IgD-negative memory B cell (primary cell): ENCODE data around the gene PRXL2B. TPM values are rescaled to one million over a fixed set of nuclear protein-coding genes. Genes with fewer than 3 reads are reported as not detected.
"Not testable (repeated sequence)": the region's sequence is repeated elsewhere in the genome, so short reads cannot be mapped to it uniquely, and the experiment has no call there.

Experiments
- H3K27ac Mint-ChIP-seq, 3 donors: one replicate each; pipeline ENCODE4 v1.8.0; 2020 to 2022; ENCODE audit warnings: mild to moderate bottlenecking in 3 of 3, mixed read lengths in 3 of 3, moderate library complexity in 1 of 3
- H3K27me3 Mint-ChIP-seq: one replicate; pipeline ENCODE4 v1.8.0; 2021; ENCODE audit warnings: mixed read lengths
- H3K36me3 Mint-ChIP-seq: one replicate; pipeline ENCODE4 v1.8.0; 2020; ENCODE audit warnings: mild to moderate bottlenecking, mixed read lengths
- H3K4me1 Mint-ChIP-seq, 3 donors: one replicate each; pipeline ENCODE4 v1.8.0; 2020 to 2022; ENCODE audit warnings: mixed read lengths in 3 of 3, mild to moderate bottlenecking in 1 of 3
- H3K4me3 Mint-ChIP-seq, 4 donors: one replicate each; pipeline ENCODE4 v1.8.0; 2020 to 2022; ENCODE audit warnings: mild to moderate bottlenecking in 4 of 4, mixed read lengths in 4 of 4, moderate library complexity in 3 of 4
- H3K9me3 Mint-ChIP-seq, 3 donors: one replicate each; pipeline ENCODE4 v1.8.0; 2020 to 2021; ENCODE audit warnings: mixed read lengths in 3 of 3, mild to moderate bottlenecking in 1 of 3
- polyA plus RNA-seq: library from polyadenylated mRNA; unstranded; fragments of 300-500 nt; fragmentation: Illumina TruSeq; gene quantifications from one replicate; pipeline ENCODE4 v1.2.3, GENCODE V29; 2021

PRXL2B gene
- polyA plus RNA-seq, 1 donor from 2014 or later = 20.3 TPM

DNA sequence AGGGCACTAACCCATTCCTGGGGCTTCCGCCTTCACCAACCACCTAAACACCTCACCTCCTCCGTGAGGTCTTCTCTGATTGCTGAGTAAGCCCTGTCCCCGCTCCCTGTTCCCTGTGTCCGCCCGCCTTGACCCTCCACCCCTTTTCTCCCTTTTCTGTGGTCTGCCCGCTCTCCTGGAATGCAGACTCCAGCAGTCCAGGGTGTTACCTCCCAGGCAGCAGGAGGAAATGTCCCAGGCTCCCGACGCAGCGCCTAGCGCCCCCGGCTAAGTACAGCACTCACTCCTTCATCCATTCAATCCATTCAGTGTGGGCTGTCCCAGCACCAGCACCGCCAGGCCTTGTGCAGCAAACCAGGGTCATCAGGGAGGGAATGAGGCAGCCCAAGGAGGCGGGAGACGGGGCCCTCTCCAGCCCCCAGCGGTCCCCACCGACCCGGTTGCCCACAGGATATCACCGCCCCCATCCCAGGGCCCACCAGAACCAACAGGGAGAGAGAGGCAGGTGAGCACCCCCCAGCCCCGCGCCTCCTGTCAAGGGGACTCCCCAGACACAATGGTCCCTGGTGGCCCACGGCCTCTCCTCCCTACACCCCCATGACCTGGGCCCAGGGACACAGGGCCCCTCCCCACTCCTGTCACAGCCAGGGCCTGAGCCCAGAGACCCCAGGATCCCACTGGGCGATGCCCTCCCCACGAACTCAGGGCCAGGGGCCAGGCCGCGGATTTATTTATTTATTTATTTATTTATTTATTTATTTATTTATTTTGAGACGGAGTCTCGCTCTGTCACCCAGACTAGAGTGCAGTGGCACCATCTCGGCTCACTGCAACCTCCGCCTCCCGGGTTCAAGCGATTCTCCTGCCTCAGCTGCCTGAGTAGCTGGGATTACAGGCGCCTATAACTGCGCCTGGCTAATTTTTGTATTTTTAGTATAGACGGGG is 20.2 kb upstream of the PRXL2B start:
- peaks cover 1% of the 10 kb centered on the region for H3K36me3 Mint-ChIP-seq
- peaks cover 0 to 3% (median 0%) of the 10 kb centered on the region in 3 donors for H3K4me1 Mint-ChIP-seq
- H3K4me3 Mint-ChIP-seq = no peak overlapping the region
- H3K9me3 Mint-ChIP-seq = no peaks in the 10 kb centered on the region
- H3K27ac Mint-ChIP-seq = peak overlapping the region in 1 of 3 donors; percentile 53
- no peaks in the 10 kb centered on the region for H3K27me3 Mint-ChIP-seq

DNA sequence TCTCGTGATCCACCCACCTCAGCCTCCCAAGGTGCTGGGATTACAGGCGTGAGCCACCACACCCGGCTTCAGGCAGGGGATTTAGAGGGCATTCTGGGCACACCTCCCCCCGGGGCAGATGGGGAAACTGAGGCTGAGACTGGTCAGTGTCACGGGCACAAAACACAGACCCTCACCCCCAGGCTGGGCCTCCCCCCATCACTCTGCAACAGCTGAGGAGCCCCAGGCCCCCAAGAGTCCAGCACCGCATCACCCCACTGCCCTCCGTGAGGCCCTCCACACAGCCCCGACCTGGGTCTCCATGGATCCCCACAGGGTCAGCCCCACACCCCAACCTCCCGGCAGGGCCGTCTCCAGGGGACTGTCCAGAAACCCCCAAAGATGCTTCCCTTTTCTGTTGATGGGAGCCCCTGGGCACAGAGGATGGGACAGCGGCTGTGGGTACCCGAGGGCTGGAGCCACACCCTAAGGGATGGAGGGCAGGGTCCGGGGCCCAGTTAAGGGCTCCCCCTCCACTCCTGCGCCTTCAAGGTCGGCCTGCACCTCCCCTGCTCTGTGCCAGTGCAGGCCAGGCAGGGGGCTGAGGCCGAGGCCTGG is 19.4 kb upstream of the PRXL2B start:
- no peaks in the 10 kb centered on the region for H3K9me3 Mint-ChIP-seq
- H3K36me3 Mint-ChIP-seq = peaks cover 1% of the 10 kb centered on the region
- H3K4me3 Mint-ChIP-seq = no peak overlapping the region
- no peaks in the 10 kb centered on the region for H3K27me3 Mint-ChIP-seq
- H3K27ac Mint-ChIP-seq = no peak overlapping the region
- no peaks in the 10 kb centered on the region for H3K4me1 Mint-ChIP-seq

DNA sequence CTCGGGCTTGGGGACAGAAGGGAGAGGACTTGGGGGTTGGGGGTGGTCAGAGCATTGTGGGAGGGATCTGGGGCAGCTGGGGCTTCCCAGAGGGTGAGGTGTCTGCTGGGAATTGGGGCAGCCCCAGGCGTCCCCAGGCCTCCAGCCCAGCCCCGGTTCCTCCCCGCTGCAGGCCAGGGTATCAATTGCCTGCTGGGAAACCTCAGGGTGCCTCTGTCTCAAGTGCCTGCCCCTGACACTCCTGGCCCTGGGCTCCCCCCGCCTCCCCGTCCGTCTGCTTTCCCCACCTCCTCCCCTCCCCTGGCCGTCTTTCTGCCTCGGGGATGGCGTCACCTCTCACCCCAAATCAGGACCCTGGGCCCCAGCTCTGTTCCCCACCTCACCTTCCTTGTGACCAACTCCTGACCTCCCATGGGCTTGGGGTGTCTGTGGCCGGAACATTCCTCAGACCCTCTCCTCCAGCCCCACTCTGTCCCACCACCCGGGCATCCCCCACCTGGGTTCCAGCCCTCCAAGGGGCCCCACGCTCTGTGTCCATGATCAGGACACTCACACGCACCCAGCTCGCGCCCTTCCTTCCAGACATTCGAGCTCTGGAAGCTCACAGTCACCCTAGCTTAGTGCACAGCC is 18.3 kb upstream of the PRXL2B start:
- H3K36me3 Mint-ChIP-seq, H3K27me3 Mint-ChIP-seq, H3K9me3 Mint-ChIP-seq, H3K4me1 Mint-ChIP-seq, H3K27ac Mint-ChIP-seq, H3K4me3 Mint-ChIP-seq: not testable (repeated sequence)

DNA sequence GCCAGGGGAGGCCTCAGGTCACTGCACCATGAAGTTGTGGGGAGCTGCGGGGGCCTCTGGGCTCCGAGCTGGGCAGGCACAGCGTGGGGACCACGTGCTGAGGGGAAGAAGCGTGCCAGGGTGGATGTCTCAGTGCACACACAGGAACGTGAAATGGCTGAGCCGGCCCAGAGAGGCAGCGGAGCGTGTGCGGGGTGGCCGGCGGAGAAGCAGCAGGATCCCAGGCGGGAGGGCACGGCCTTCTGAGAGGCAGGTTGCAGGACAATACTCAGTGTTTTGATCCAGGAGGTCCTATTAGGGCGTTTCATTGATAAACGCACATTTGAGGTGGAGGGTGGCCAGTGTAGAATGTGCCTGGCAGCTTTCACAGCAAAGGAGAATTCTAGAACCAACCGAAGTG is 17.5 kb upstream of the PRXL2B start:
- Mint-ChIP-seq H3K4me3 (peak overlapping the region in 1 of 4 donors; percentile 63), H3K27ac (peak overlapping the region in 1 of 3 donors; percentile 50), H3K9me3 (peaks cover 5 to 9% (median 6%) of the 10 kb centered on the region in 3 donors), H3K36me3 (no peaks in the 10 kb centered on the region), H3K4me1 (peaks cover 9 to 11% (median 10%) of the 10 kb centered on the region in 3 donors), H3K27me3 (no peaks in the 10 kb centered on the region)

DNA sequence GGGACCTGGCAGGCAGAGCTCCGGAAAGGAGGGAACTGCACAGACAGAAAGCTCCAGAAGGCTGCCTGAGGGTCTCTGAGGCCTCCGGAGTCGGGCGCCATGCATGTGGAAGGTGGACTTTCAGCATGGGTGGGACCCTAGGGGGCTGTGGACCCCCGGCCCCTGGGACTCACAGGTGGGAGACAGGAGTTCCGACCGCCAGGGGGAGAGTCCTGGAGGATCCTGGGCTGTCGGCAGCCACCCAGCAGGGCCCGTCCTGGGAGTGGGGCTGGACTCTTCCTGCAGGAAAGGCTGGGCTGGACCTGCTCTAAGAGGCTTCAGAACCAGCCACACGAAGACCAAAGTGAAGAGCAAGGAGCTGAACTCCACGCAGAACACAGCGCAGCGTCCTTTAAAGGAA is 16.9 kb upstream of the PRXL2B start:
- not testable (repeated sequence) for H3K27ac Mint-ChIP-seq, H3K27me3 Mint-ChIP-seq, H3K36me3 Mint-ChIP-seq, H3K9me3 Mint-ChIP-seq, H3K4me3 Mint-ChIP-seq
- peaks cover 13% of the 10 kb centered on the region in 3 donors for H3K4me1 Mint-ChIP-seq

DNA sequence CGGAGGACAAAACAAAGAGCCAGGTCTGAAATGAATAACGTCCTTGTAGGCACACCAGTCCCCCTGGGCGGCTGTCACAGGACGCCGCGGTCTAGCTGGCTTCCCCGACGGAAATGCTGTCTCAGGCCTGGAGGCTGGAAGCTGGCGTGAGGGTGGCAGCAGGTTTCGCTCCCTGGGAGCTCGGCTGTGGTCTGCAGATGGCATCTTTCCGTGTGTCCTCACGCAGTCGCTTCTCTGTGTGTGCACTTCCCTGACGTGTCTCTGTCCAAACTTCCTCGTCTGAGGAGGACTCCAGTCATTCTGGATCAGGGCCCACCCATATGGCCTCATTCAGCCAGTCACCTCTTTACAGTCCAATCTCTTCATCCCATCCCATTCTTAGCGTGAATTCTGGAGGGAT is 16.2 kb upstream of the PRXL2B start:
- no peak overlapping the region for H3K4me3 Mint-ChIP-seq
- H3K27ac Mint-ChIP-seq = no peak overlapping the region
- no peaks in the 10 kb centered on the region for H3K27me3 Mint-ChIP-seq
- peaks cover 5 to 9% (median 6%) of the 10 kb centered on the region in 3 donors for H3K9me3 Mint-ChIP-seq
- peaks cover 13% of the 10 kb centered on the region in 3 donors for H3K4me1 Mint-ChIP-seq
- no peaks in the 10 kb centered on the region for H3K36me3 Mint-ChIP-seq

DNA sequence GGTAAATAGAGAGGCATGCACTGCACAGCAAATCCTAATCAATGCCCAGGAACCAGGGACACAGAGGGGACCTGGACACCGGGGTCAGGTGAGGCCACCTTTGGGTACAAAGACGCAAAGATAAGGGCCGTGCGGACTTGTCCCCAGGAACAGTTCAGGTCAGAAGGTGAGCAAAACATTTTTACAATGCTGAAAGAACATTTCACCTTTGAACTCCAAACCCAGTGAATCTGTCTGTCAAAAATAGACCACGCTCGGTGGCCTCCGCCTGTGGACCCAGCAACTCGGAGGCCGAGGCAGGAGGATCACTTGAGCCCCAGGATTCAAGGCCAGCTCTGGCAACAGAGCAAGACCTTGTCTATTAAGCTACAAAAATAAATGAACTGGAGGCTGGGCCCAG is 15.2 kb upstream of the PRXL2B start:
- no peaks in the 10 kb centered on the region for H3K36me3 Mint-ChIP-seq
- H3K4me3 Mint-ChIP-seq = no peak overlapping the region
- H3K27me3 Mint-ChIP-seq = no peaks in the 10 kb centered on the region
- peaks cover 18 to 21% (median 19%) of the 10 kb centered on the region in 3 donors for H3K4me1 Mint-ChIP-seq
- no peak overlapping the region for H3K27ac Mint-ChIP-seq
- H3K9me3 Mint-ChIP-seq = peaks cover 5 to 9% (median 6%) of the 10 kb centered on the region in 3 donors

DNA sequence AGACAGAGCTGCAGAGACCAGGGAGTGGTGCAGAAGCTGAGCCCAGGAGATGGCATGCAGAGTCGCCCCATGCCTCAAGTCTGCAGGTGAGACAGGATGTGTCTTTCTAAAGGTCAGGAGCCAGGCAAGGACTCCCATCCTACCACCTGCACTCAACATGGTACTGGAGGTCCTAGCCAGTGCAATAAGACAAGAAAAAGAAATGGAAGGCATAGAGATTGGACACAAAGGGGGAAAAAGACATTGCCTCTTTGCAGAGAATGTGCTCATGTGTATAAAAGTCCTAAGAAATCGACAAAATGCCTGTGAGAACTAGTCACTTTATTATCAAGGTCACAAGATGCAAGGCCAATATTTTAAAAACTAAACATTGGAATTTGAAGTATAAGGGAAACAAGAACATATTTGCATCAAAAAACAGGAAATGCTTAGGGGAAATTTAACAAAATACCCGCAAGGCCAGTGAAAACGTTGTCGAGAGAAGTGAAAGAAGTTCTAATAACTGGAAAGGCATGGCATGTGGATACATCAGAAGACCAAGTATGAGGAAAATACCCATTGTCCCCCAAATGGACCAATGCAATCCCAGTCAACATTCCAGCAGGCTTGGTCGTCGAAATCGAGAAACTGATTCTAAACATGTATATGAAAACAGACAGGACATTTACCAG is 13.2 kb upstream of the PRXL2B start:
- Mint-ChIP-seq H3K4me1 (peaks cover 21 to 27% (median 23%) of the 10 kb centered on the region in 3 donors), H3K4me3 (peak overlapping the region in 3 of 4 donors; percentile 19 to 67 (median 54)), H3K27me3 (no peaks in the 10 kb centered on the region), H3K9me3 (peaks cover 5 to 9% (median 6%) of the 10 kb centered on the region in 3 donors), H3K27ac (peak overlapping the region in 1 of 3 donors; percentile 99), H3K36me3 (peaks cover 1% of the 10 kb centered on the region)

DNA sequence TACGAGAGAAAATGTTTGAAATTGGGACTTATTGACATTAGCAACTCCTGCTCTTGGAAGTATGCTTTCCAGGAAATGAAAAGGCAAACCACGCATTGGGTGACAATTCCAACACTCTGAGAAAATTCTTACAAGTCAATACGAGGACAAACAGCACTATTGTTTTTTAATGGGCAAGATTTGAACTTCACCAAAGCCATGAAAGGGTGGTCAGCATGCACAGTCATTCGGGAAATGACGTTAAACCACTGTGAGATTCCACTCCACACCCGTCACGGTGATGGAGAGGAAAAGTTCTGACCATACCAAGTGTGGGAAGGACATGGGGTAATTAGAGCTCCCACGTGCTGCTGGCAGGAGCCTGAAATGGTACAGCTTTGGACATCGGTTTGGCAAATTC is 12.2 kb upstream of the PRXL2B start:
- peak overlapping the region; percentile 2 to 99 (median 46) for H3K27ac Mint-ChIP-seq
- H3K27me3 Mint-ChIP-seq = no peaks in the 10 kb centered on the region
- peaks cover 28 to 34% (median 29%) of the 10 kb centered on the region in 3 donors for H3K4me1 Mint-ChIP-seq
- peaks cover 5 to 9% (median 6%) of the 10 kb centered on the region in 3 donors for H3K9me3 Mint-ChIP-seq
- peak overlapping the region in 2 of 4 donors; percentile 8 for H3K4me3 Mint-ChIP-seq
- peaks cover 1% of the 10 kb centered on the region for H3K36me3 Mint-ChIP-seq

DNA sequence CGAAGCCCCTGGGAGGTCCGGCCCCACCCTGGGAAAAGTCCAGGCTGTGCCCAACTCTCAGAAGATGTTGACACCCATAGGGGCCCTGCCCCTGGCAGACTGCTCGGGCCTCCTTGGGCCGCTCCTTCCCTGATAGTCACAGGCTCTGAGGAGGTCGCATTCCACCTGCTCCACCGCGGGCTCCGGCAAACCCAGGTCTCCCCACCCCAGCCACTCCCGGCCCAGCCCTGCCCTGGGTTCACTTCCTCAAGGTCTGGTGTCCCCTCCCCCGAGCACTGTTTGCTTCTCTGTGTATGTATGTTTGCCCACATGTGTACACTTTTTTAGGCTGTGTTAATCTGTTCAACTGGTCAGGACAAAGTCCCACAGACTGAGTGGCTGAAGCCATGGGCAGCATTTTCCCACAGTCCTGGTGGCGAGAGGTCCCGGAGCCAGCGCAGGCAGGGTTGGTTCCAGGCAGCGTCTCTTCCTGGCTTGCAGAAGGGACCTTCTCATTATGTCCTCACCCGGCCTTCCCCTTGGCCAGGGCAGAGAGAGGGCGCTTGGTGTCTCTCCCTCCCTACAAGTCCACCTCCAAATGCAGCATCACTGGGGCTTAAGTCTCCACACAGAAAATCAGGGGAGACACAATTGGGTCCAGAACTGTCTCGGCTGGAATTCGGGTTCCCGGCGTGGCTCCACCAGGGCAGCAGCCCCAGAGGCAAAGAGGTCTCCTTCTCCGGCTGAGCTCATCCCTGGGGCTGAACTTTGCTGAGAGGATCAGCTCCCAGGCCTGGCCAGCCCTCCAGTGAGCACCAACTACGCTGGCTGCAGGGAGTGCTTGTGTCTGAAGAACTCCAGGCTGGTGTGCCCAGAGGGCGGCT is 10.5 kb upstream of the PRXL2B start:
- Mint-ChIP-seq H3K4me3 (peak overlapping the region; percentile 90 to 95 (median 94)), H3K36me3 (peaks cover 1% of the 10 kb centered on the region), H3K9me3 (peaks cover 5 to 9% (median 6%) of the 10 kb centered on the region in 3 donors), H3K27me3 (no peaks in the 10 kb centered on the region), H3K4me1 (peaks cover 29 to 45% (median 41%) of the 10 kb centered on the region in 3 donors), H3K27ac (peak overlapping the region; percentile 98 to 99 (median 99))

DNA sequence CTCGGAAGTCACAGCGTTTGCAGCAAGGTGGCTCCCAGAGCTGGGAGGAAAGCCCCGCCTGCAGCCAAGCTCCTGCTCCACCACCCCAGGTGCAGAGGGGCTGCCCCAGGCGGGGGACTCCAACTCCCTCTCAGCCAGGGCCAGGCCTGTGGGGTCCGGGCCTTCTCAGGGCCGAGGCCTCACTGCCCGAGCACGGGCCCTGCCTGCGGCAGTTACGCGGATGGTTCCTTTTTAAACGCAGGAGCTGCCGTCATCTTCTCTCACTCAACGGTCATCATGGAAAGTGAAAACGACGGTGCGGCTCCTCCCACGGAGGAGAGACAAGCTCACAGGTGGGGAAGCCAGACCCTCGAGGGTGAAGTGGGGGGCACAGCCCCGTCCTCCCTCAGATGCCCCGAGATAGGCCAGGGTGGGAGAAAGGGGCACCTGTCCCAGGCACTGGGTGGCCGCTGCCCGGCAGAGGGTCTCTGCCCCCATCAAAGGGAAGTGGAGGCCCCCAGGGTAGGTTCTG is 9.0 kb upstream of the PRXL2B start:
- H3K4me1 Mint-ChIP-seq = peaks cover 40 to 55% (median 50%) of the 10 kb centered on the region in 3 donors

DNA sequence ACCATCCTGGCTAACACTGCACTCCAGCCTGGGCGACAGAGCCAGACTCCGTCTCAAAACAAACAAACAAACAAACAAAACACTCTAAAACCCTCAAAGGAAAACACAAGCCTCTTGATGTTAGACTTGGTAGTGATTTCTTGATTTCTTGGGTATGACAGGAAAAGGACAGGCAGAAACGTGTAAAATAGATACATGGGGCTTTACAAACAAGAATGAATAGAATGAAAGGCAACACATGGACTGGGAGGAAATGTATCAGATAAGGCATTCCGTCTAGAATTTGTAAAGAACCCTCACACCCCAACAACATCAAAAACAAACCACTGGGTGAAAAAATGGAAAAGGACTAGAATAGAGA is 7.8 kb upstream of the PRXL2B start:
- peaks cover 11% of the 10 kb centered on the region for H3K36me3 Mint-ChIP-seq
- H3K27me3 Mint-ChIP-seq = no peaks in the 10 kb centered on the region
- H3K27ac Mint-ChIP-seq = peak overlapping the region; percentile 98 to 99 (median 99)
- H3K9me3 Mint-ChIP-seq = peaks cover 0 to 4% (median 2%) of the 10 kb centered on the region in 3 donors
- H3K4me1 Mint-ChIP-seq = peaks cover 38 to 49% (median 46%) of the 10 kb centered on the region in 3 donors
- peak overlapping the region; percentile 90 to 95 (median 94) for H3K4me3 Mint-ChIP-seq

More for the DNA sequence above, 9.0 kb upstream of the PRXL2B start:
- Mint-ChIP-seq H3K4me3 (peak overlapping the region; percentile 90 to 95 (median 94)), H3K9me3 (peaks cover 4 to 12% (median 5%) of the 10 kb centered on the region in 3 donors), H3K27ac (peak overlapping the region; percentile 98 to 99 (median 99)), H3K36me3 (peaks cover 11% of the 10 kb centered on the region)
- H3K27me3 Mint-ChIP-seq = not testable (repeated sequence)

DNA sequence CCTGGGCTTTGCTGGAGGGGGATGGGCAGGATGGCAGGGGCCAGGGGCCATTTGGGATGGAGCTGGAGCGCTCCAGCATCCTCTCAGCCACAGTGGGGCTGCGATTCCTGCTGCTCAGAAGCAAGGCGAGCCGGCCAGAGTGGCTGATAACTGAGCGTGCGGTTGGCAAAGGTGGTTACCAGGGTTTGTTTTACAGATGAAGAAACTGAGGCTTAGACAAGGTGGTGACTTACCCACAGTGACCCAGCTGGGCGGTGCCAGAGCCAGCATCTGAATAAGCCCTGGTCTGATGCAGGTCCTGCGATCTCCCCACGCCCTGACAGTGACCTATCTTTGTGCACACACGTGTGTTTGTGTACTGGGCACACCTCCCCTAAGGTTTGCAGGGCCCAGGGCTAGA is 5.9 kb upstream of the PRXL2B start:
- Mint-ChIP-seq H3K27ac (peak overlapping the region; percentile 82 to 100 (median 93)), H3K36me3 (peaks cover 11% of the 10 kb centered on the region), H3K4me3 (peak overlapping the region in 3 of 4 donors; percentile 61 to 79 (median 65)), H3K9me3 (peaks cover 0 to 3% (median 0%) of the 10 kb centered on the region in 3 donors), H3K4me1 (peaks cover 48 to 54% (median 51%) of the 10 kb centered on the region in 3 donors), H3K27me3 (no peaks in the 10 kb centered on the region)
